ENCODE results near the gene TRAPPC14. TPM values are rescaled to one million over a fixed set of nuclear protein-coding genes. Genes with fewer than 3 reads are reported as not detected.

The TRAPPC14 gene
- total RNA-seq, 1 donor: 8.0 TPM

DNA sequence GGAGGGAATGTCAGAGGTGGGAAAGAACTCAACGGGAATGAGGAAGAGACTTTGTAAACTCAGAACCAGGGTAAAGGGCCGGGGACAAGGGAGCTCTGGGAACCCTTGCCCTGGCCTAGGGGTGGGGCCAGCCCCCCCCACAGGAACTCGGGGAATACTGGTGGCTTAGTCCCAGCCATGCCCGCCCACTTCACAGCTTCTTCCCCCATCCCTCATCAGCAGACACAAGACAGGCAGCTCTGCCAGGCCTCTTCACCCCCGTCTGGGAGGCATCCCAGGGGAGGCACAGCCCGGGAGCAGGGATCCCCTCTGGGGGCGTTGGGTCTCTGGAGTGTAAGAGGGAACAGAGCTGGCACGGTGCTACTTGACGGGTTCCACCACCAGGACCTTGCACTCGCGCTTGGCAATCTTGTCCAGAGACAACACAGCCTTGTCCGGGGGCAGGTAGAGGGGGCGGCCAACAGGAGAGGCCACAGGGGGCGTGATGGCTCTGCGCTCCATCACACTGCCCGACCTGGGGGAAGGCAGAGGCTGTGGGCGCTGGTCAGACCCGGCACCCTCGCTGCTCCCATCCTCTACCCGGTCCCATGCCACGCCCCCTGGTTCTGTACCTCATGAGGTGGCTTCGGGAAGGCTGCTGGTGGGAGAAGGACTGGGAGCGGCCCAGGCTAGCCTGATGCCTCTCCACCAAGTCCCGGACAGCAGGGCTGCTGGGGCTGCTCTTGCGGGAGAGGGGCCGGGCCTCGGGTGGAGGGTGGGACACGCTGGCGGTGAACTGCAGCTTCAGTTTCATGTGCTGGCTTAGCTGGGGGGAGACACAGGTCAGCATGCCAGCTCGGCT, 3.7 kb downstream of the TRAPPC14 start:
- peaks cover 28% of the 10 kb centered on the region for H4K20me1 ChIP-seq (ENCODE audit: insufficient read depth, low read length)
- H3K27ac ChIP-seq (ENCODE audit: low read depth, low read length): no peak overlapping the region
- H3K4me3 ChIP-seq (ENCODE audit: insufficient read depth, low read length): no peak overlapping the region
- H3K9me3 ChIP-seq (ENCODE audit: low read depth, low read length): no peaks in the 10 kb centered on the region
- H3K79me2 ChIP-seq (ENCODE audit: insufficient read depth, low read length): peaks cover 59% of the 10 kb centered on the region
- H3K4me2 ChIP-seq (ENCODE audit: insufficient read depth, low read length): no peak overlapping the region
- peaks cover 17% of the 10 kb centered on the region for H3K4me1 ChIP-seq (ENCODE audit: insufficient read depth, low read length)
- no peak for TF ChIP-seq CTCF (IDR thresholded peaks at IDR 0.05; ENCODE audit: extremely low read depth, low read depth, low read length)
- H2AFZ ChIP-seq (ENCODE audit: low read length): no peak overlapping the region
- H3K27me3 ChIP-seq (ENCODE audit: insufficient read depth, low read length): no peaks in the 10 kb centered on the region
- DNase-seq (ENCODE audit: insufficient read length, low spot score, missing footprints): peak; percentile 84
- H3K36me3 ChIP-seq (ENCODE audit: insufficient read depth, low read length): peaks cover 37% of the 10 kb centered on the region

DNA sequence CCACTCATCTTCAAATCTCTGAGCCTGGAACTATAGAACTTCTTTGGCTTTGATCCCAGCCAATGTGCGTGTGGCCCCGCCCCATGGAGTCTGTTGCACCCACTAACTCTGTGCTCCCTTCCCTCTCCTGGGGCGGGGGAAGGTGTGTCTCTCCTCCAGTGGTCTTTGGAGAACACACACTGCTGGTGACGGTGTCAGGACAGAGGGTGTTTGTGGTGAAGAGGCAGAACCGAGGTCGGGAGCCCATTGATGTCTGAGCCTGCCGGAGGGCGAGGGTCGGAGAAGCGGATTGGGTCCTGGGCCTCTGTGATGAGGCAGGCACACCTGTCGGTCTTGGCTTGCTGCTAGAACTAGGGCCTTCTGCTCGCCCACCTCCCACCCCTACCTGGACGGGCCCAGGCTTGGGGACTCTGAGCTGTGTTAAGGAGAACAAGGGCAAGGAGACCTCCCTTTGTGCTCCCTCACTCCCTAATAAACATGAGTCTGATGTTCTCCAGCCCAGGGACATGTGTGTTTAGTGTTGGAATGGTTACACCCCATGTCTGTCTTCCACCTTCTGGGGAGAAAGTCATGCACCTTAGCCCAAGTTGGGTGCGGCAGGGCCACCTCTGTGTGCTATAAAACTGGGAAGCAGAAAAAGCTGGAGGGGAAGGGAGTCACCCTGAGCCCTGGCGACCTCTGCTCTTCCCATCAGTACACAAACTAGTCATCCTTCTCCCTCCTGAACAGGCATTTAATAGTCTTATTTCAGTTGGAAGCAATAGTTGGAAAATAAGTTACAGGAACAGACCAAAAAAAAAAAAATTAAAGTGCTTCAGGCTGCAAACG, 4.6 kb downstream of the TRAPPC14 start:
- H3K79me2 ChIP-seq (ENCODE audit: insufficient read depth, low read length): peaks cover 68% of the 10 kb centered on the region

DNA sequence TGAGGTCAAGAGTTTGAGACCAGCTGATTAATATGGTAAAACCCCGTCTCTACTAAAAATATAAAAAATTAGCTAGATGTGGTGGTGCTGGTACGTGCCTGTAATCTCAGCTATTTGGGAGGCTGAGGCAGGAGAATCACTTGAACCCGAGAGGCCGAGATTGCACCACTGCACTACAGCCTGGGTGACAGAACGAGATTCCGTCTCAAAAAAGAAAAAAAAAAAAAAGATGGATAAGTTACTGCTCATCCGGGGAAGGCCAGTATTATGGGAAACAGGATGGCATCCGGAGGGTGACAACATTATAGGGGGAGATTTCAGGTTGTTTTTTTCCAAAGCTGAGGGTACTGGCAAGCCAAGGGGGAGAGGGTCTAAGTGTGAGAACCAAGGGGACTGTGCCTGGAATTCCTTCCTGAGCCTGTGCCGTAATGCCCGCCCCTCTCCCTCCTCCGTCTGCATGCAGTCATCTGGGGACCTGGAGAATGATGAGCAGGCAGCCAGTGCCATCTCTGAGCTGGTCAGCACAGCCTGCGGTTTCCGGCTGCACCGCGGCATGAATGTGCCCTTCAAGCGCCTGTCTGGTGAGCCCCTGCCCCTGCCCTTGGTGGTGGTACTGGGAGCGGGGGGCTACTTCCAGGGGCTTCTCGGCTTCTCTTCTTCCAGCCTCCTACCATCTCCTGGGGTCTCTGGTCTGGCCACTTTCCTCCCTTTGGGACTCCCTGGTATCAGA, 5.4 kb downstream of the TRAPPC14 start:
- peak; percentile 49 for DNase-seq (ENCODE audit: insufficient read length, low spot score, missing footprints)
- Histone ChIP-seq H3K27ac (ENCODE audit: low read depth, low read length) (no peak overlapping the region), H3K79me2 (ENCODE audit: insufficient read depth, low read length) (peaks cover 69% of the 10 kb centered on the region), H3K27me3 (ENCODE audit: insufficient read depth, low read length) (no peaks in the 10 kb centered on the region), H3K4me1 (ENCODE audit: insufficient read depth, low read length) (peaks cover 19% of the 10 kb centered on the region), H3K36me3 (ENCODE audit: insufficient read depth, low read length) (peaks cover 37% of the 10 kb centered on the region), H4K20me1 (ENCODE audit: insufficient read depth, low read length) (peaks cover 28% of the 10 kb centered on the region), H3K4me3 (ENCODE audit: insufficient read depth, low read length) (no peak overlapping the region), H3K4me2 (ENCODE audit: insufficient read depth, low read length) (no peak overlapping the region), H3K9me3 (ENCODE audit: low read depth, low read length) (no peaks in the 10 kb centered on the region), H2AFZ (ENCODE audit: low read length) (no peak overlapping the region)
- no peak for TF ChIP-seq CTCF (IDR thresholded peaks at IDR 0.05; ENCODE audit: extremely low read depth, low read depth, low read length)

More for the DNA sequence above, 4.6 kb downstream of the TRAPPC14 start:
- DNase-seq (ENCODE audit: insufficient read length, low spot score, missing footprints): peak; percentile 70
- H3K36me3 ChIP-seq (ENCODE audit: insufficient read depth, low read length): peaks cover 37% of the 10 kb centered on the region
- no peak for TF ChIP-seq CTCF (IDR thresholded peaks at IDR 0.05; ENCODE audit: extremely low read depth, low read depth, low read length)
- H4K20me1 ChIP-seq (ENCODE audit: insufficient read depth, low read length): peaks cover 28% of the 10 kb centered on the region
- no peak overlapping the region for H3K27ac ChIP-seq (ENCODE audit: low read depth, low read length)
- H3K4me2 ChIP-seq (ENCODE audit: insufficient read depth, low read length): no peak overlapping the region
- no peak overlapping the region for H2AFZ ChIP-seq (ENCODE audit: low read length)
- no peak overlapping the region for H3K4me3 ChIP-seq (ENCODE audit: insufficient read depth, low read length)
- no peaks in the 10 kb centered on the region for H3K9me3 ChIP-seq (ENCODE audit: low read depth, low read length)
- no peaks in the 10 kb centered on the region for H3K27me3 ChIP-seq (ENCODE audit: insufficient read depth, low read length)
- peaks cover 19% of the 10 kb centered on the region for H3K4me1 ChIP-seq (ENCODE audit: insufficient read depth, low read length)

Measured in osteoblast (primary cell).